HG03378 (cell line): ENCODE results near the gene ARHGAP26.

Experiments
- ATAC-seq: cut with Tn5 transposase; IDR thresholded peaks from one replicate; pipeline ENCODE4 v1.9.1; 2021; ENCODE audit warnings: mild to moderate bottlenecking, moderate library complexity; ENCODE audit not compliant: unreplicated experiment

ARHGAP26 gene

DNA sequence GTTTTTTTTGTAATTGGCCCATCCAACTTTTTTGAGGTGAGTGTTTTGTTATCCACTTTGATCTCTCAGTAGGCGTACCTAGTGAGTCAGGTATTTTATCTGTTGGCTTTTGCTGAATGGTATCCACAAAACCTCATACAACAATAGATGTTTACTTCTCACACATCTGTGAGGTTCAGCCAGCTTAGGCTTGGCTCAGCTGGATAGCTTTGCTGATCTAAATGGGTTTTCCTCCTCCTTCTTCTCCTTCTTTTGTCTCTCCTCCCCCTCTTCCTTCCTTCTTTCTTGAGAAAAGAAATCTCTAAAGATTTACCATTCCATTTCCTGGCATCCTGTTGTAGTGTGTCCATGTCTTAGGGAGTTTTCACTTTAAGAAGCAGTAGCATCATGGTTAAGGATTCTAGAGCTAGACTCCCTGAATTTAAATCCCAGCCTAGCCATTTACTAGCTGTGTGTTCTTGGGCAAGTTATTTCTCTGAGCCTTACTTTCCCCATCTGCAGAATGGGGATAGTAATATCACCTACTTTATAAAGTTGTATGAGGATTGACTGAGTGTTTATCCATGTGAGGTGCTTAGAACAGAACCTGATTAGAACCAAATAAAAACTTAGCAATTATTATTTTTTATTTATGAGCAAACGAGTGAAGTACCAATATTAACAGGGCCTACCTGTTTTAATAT lies 126.3 kb downstream of the ARHGAP26 start:
- no peak for ATAC-seq

DNA sequence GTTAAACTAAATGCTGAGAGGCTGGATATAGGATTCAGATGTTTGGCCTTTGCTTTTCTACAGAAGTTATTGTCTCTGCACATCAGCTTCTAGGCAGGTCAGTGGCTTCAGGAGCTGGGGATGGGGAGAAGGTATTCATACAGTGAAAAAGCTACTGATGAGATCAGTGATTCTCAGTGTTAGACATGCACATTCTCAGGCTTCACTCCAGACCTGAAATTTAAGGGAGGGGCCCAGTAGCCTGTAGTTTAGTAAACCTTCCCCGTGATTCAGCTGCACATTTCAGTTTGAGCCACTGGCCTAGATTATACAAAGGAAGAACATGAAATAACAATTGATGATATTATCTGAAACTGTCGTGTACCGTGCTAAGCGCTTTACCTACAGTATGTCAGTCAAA lies 127.2 kb downstream of the ARHGAP26 start:
- no peak for ATAC-seq

DNA sequence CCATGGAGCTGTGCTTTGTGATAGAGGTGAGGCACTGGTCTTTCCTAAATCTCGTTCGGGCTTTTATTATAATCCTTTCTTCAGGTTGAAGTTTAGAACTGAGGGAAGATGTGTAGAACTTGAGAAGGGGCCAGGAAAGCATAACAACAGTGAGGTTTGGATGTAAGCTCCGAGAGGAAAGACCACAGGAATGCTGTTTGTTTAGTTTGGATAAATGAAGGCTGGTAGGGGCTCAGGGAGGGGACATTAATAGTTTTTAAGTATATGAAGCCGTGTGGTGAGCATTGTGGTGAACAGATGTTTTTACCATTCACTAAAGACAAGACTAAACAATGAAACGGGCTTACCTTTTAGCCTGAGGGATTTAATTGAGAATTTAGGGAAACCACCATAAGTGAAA lies 130.8 kb downstream of the ARHGAP26 start:
- no peak for ATAC-seq

DNA sequence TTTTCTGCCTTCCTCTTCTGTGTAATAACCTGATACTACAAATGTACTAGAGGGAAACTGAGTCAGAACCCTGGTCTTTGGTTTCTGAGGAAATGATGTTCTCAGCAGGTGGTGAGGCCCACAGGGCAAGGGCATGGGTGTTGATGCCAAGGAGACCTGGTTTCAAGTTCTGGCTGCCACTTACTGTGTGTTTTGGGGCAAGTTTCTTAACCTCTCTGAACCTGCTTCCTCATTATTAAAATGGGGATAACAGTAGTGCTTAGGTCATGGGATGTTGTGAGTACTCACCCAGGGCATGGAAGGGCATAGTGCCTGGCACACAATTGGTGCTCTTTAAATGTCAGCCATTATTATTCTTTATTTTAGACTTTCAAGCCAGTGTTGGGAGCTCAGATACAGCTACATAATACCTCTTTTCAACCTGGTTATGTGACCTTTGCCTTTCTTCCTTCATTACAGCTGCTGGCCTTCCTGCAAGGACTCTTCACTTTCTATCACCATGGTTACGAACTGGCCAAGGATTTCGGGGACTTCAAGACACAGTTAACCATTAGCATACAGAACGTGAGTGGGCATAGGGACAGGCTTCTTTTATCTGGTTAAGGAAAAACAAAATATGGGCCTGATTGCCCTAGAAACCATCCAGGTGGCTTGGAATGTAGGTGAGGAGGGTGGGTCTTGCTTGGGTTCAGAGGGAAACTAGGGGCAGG lies 131.5 kb downstream of the ARHGAP26 start:
- ATAC-seq: no peak

DNA sequence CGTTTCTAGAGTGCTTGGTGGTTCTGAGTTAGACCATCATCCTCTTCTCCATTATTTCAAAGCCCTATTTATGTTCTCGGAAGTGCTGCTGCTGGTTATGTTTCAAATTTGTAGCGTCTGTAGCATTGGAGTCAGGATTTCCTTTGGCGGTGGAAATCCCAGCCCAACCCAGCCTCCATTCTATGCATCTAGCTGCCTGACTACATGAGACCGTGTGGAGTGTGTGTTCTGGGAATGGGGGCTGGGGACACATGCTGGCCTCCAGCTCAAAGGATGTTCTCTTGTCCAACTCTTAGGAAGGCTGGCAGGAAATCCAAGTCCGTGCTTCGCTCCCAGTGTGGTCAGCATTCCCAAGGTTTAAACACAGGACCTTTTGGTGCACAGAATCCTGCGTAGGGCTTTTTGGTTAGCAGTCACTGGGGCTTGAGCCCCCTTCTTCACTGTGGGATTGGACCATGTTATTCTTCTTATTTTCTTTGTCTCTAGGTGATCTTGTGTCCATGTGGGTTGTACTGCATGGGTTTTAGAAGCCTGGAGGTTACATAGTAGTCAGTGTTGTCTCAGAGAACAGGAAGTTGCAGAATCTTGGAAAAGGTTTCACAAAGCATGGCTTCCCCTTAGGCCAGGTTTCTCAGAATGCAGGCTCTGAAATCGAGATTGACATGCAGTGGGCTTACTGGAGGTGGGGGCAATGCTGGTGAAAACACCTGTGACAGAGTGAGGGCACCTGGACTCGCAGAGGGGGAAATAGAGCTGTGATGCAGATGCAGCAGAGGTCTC lies 132.2 kb downstream of the ARHGAP26 start:
- ATAC-seq: no peak

DNA sequence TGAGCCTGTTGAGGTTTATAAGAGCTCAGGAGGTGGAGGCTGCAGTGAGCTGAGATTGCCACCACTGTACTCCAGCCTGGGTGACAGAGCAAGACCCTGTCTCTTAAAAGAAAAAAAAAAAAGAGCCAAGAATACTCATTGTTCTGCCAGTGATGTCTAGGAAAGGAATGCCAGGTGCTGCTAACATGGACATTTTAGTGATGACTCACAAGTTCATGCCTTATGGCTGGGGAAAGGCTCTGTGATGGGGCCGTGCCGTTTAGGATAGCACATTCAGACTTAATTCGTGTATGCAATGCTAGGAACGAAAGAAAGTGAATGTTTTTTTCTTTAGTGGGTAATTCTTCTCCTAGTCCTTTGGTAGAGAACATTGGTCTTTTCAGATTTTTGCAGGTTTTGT lies 134.2 kb downstream of the ARHGAP26 start:
- no peak for ATAC-seq

DNA sequence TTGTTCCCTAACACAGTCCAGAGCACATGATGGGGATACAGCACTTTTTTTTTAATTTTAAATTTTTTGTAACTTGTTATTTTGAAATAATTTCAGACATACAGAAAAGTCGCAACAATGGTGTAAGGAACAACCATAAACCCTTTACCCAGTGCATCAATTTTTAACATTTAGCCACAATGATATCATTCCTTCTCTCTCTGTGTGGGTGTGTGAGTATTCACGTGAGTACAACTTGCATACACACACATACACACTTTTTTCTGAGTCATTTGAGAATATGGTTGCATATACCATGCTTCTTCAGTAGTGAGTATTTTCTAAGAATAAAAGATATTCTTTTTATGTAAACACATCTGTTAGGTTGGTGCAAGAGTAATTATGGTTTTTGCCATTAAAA lies 135.2 kb downstream of the ARHGAP26 start:
- ATAC-seq: no peak

DNA sequence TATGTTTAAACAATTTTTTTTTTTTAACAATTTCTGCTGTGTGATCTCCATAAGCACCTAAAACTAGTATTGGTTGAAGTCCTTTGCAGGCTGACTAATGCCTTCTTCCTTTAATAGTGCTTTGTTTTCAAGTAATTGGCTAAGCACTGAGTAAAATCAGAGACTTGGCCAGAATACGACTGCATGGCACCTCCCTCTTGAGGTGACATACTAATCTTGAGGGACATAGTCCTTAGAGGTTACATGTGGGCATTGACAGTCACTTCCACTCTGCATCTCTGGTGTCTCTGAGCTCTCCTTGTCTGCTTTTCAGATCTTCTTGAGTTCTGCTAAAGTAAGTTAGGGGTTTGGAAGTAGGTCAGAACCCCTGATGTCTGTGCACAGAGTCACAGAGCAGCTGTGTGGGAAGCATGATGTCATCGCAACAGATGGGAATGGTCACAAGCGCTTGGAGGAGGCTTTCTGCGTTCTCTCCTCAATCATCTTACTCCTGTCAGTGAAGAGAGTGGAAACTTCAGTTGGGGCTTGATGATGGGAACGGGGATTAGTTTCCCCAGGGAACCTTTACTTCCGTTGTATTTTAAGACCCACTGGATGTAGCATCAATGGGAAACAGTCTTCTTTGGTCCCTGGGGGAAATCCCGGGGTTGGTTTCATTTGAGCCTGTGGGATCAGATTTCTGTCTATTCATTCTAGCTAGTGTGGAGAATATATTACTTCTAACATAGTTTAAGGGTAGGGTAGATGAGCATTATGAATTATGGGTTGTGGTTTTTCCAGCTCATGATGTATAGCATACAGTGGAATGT lies 136.9 kb downstream of the ARHGAP26 start:
- no peak for ATAC-seq

DNA sequence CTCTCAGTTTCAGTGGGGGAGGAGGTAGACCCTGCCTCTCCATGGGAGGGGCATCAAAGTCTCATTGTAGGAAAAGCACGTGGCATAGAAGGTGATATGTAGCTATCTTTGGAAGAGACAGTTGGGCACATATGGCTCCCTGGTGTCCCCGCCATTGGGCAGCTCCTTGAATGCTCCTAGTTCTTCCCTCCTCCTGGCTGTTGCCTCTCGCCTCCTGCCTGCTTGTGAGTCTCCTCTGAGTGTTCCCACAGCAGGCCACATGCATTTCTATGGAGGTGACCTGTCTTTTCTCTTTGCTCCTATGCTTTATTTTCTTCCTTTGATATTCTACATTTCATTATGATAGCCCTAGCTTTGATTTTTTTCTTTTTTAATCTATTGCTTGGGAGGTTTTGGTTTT lies 138.5 kb downstream of the ARHGAP26 start:
- no peak for ATAC-seq

DNA sequence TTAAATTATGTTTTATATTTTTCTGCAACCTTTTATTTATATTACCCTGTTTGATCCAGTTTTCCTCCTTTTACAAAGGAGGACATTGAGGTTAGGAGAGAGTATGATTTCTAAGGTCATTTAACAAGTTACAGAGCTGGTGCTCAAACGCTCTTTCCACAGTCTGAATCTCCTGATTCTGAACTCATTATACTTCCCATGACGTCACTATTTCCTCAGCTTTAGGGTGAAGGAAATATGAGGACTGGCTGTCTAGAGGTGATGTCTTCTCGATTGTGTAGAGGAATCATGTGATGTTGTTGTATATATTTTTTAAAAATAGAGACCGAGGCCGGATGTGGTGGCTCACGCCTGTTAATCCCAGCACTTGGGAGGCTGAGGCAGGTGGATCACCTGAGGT lies 140.0 kb downstream of the ARHGAP26 start:
- ATAC-seq: no peak

DNA sequence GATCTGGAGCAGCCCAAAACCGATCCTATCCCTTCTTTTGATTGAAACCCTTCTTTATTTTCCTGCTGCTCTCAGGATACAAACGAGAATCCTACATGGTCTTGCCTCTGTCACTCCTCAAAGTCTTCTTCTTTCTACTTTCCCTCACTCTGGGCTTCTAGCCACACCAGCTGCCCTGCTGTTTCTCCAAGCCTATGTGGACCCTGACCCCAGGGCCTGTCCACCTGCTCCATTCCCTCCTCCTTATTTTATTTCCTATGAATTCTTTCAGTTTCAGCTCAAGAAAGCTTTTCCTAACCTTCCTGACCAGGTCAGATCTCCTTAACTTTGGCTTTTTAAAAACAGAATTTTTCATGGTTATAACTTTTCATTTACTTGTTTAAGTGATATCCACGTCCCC lies 141.0 kb downstream of the ARHGAP26 start:
- no peak for ATAC-seq

DNA sequence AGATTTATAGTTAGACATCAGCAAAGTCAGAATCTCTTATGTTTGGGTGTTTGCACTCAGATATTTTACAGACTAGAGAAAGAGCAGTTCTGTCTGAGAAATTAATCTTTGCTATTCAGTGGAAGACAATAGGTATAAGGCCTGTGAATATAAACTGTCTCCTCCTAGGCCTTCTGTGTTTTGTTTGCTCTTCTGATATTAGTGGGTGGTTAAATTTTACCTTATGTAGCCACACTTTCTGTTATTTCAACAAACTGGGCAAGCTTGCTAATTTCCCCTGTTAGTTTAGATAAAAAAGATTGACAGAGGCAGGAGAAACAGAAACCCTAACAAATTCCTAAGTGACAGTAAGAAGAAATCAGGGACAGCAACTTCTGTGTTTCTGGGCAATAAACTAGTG lies 141.6 kb downstream of the ARHGAP26 start:
- no peak for ATAC-seq

DNA sequence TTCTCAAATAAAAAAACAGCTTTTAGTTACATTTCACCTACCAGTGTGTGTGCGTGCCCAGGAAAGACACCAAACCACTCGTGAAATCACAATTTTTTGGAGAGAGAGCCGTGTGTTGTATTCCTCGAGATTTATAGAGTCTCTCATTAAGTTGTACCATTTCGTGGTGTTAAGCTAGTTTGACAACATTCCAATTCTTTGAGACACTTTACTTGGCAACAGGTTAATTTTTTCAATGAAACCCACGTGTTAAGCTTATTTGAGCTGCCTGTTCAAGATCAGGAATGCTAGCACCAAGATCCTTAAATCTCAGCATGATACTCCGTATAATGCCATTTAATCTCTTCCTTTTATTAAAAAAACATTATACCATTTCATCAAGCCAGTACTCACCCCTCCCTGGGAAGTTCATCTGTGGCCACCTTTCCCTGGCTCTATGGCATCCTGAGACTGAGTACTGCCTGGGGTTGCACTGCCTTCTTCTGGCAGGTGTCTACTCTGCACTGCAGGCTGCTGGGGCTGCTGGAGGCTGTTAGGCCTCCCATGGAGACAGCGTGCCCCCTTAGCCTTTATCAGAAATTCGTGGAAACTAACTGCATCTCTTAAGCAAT lies 143.7 kb downstream of the ARHGAP26 start:
- no peak for ATAC-seq

DNA sequence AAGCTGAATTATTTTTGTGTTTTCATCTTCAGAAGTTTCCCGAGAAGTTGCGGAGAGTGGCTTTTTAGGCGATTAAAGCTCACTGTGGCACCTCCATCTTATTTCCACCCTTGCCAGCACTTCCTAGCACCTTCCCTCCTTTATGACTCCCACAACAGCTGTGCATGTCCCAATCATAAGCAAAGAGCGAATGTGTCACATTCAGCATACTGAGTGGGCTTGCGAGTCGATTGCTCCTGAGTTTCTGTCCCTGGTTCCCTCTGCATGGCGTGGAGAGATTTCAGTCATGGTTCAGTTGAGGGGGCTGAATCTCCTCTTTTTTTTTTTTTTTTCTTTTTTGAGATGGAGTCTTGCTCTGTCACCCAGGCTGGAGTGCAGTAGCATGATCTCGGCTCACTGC lies 144.9 kb downstream of the ARHGAP26 start:
- no peak for ATAC-seq

DNA sequence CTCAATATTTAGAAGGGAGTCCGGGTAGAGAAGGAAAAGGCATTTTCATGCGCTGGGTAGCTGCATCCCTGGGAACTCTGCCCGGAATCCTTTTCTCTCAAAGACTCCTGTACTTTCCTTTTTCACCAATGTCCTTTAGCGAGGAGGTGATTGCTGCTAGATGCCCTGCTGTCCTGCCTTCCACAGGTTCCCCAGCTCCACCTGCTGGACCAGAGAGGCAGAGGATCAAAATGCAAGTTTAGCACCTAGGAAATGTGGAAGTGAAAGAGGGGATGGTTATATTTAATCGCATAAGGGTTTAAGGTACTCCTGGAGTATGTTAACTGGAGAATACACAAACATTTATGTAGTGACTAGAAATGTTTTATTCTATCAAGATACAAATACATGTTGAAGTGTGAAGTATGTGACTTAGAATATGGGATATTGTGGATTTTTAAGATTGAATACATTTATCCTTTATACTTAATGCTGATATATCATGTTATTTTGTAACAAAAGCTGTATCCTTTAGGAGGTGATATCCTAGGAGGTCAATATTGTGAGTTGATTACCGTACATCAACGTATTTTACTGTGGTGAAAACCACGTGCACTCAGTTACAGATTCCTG lies 145.7 kb downstream of the ARHGAP26 start:
- peak; percentile 86 for ATAC-seq

DNA sequence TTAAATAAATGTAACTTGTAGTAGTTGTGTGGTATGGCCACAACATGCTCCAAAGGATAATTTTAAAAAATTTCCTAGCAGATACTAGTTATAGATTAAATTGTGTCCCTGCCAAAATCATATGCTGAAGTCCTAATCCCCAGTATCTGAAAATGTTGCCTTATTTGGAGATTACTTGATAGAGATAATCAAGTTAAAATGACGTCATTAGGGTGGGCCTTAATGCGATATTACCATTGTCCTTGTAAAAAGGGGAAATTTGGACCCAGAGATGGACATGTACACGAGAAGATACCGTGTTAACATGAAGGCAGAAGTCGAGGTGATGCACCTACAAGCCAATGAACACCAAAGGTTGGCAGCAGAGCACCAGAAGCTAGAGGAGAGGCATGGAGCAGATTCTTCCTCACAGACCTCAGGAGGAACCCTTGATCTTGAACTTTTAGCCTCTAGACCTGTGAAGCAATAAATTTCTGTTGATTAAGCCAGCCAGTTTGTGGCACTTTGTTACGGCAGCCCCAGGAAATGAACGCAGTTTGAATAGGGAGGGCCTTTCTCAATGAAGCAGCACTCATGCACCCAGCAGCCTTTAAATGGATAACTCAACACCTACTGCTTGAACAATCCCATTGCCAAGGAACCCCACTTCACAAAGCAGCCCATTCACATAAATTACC lies 148.9 kb downstream of the ARHGAP26 start:
- ATAC-seq: no peak

DNA sequence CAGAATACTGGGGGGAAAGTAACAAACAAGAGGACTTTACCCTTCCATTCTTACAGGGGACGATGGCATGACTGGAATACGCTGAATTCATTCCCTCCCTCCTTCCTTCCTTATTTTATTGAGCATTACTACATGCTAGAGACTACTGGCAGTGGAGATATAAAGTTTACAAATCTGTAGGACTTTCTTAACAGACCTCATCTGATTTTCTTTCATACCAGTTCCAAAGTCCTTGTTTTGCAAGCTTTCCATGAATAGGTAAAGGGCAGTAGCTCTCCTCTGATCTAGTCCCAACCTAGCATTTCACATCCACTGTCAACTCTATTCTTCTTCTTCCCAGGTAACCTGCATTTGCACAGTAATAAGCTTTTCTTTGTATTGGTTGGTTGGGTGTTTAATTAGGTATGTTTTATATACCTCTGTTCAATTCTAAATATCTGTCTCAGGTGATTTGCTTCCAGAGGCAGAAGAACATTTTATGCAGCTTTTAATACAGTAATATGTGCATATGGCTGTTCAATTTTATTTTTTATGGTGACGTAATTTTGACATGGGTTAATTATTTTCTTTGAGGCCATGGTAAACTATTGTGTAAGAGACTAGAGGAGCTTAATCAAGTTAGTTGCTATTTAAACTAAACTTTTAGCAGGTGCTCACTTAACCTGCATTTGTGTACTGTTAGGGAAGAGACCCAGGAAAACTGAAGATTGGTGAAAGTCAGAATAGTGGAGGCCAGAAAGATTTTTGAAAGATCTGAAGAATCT lies 150.9 kb downstream of the ARHGAP26 start:
- ATAC-seq: no peak

DNA sequence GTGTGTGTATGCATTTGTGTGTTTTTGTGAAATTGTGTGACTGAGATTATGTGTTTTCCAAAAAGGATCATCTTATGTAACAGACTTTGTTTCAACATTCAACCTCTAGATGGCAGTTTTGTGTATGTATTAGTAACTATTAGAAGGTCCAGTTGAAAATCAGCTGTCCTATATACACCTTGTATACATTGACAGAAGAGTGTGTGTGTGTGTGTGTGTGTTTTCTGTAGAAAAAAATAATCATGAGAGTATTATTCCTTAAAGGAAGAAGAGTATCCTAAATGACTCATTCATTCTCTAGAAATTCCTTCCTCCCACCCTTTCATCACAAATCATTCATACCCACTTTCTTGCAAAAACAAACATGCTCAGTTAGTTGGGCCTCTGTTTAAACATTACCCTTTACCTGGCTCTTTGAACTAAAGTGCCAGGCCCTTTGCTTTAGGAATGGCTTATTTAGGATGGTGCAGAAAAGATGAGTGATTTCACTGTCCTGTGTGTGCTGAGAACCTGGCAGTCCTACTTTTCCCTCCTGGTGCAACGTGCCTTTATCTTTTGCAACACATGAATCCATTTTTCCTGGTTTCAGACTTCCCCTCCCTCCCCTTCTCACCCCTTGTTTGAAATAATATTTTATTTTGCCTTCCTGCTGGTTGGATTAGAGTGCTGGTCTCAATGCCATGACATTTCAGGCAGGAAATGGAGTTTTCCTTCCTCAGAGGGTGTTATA lies 152.2 kb downstream of the ARHGAP26 start:
- no peak for ATAC-seq
